Lung (tissue), 12 donors: Measurements from ENCODE around the gene SLC4A11. TPM values are rescaled to one million over a fixed set of nuclear protein-coding genes. Genes with fewer than 3 reads are reported as not detected.

Experiments used
- ATAC-seq: fragments of 200-7000 bp; cut with Tn5 transposase; one replicate; pipeline ENCODE4 v1.9.1; 2020; ENCODE audit warnings: moderate number of reproducible peaks; ENCODE audit not compliant: insufficient read depth, low FRiP score
- DNase-seq, 3 donors: peaks; one replicate each; pipeline ENCODE4 v3.0.0-alpha.2; 2013 to 2017
- H3K27ac ChIP-seq, 2 donors: one replicate each; pipeline ENCODE4 v1.5.1; 2013; ENCODE audit warnings: mild to moderate bottlenecking in 2 of 2, moderate library complexity in 2 of 2, control low read depth in 1 of 2, inconsistent platforms in 1 of 2, low read depth in 1 of 2, low read length in 1 of 2
- H3K27me3 ChIP-seq, 3 donors: one replicate each; pipeline ENCODE4 v1.5.1; 2013; ENCODE audit warnings: low read length in 2 of 3; ENCODE audit not compliant: control insufficient read depth in 3 of 3, insufficient read depth in 3 of 3
- H3K36me3 ChIP-seq, 4 donors: one replicate each; pipeline ENCODE4 v1.5.1; 2013; ENCODE audit warnings: low read length in 4 of 4, mild to moderate bottlenecking in 1 of 4, moderate library complexity in 1 of 4; ENCODE audit not compliant: control insufficient read depth in 4 of 4, insufficient read depth in 4 of 4
- H3K4me1 ChIP-seq, 5 donors: one replicate each; pipeline ENCODE4 v1.5.1; 2013; ENCODE audit warnings: low read length in 5 of 5, mild to moderate bottlenecking in 2 of 5, moderate library complexity in 1 of 5; ENCODE audit not compliant: control insufficient read depth in 5 of 5, insufficient read depth in 5 of 5
- H3K4me3 ChIP-seq: one replicate; pipeline ENCODE4 v1.5.1; 2013; ENCODE audit warnings: mild to moderate bottlenecking, control low read depth, moderate library complexity
- H3K9ac ChIP-seq, 2 donors: one replicate each; pipeline ENCODE4 v1.5.1; 2013; ENCODE audit warnings: low read length in 2 of 2, control low read depth in 1 of 2; ENCODE audit not compliant: insufficient read depth in 1 of 2
- H3K9me3 ChIP-seq, 4 donors: one replicate each; pipeline ENCODE4 v1.5.1; 2013; ENCODE audit warnings: low read length in 3 of 4, mild to moderate bottlenecking in 1 of 4, moderate library complexity in 1 of 4; ENCODE audit not compliant: control insufficient read depth in 4 of 4, insufficient read depth in 3 of 4
- CTCF ChIP-seq: IDR thresholded peaks from 2 replicates; pipeline ENCODE4 v1.5.1; 2012; ENCODE audit warnings: mild to moderate bottlenecking; ENCODE audit errors: control extremely low read depth, extremely low read depth
- WGBS, 2 donors: extraction: QIAGEN DNeasy Blood & Tissue Kit; methylation state at CpG; one replicate each; pipeline ENCODE4 v1.1.7; 2013; 5-methylcytosine and 5-hydroxymethylcytosine counted together
- polyA plus RNA-seq, 2 donors: library from polyadenylated mRNA; stranded (reverse); fragments of 200-250 nt; gene quantifications; one replicate each; pipeline ENCODE4 v1.2.1, GENCODE V29; 2013
- total RNA-seq, 2 donors: library from RNA; depleted of rRNA in 1 of 2; stranded (reverse); fragments of >200 nt in 1 of 2; gene quantifications; one replicate each; pipeline ENCODE4 v1.2.1, GENCODE V29; 2014 to 2021
- donor health status: control.
- donor health status: control.
- donor health status: Bipolar disorder and iron deficiency.
- donor health status: healthy.
- donor health status: DM: yes; HTN: yes; CAD: no.

SLC4A11 gene
- total and polyA plus RNA-seq, 4 donors: 0.40 to 8.8 (median 4.7) TPM

- Histone ChIP-seq H3K4me3 (no peak overlapping the region), H3K9ac (no peak overlapping the region), H3K9me3 (no peaks in the 10 kb centered on the region), H3K27ac (no peak overlapping the region), H3K27me3 (no peaks in the 10 kb centered on the region), H3K4me1 (peaks cover 0 to 3% (median 0%) of the 10 kb centered on the region in 5 donors), H3K36me3 (peaks cover 0 to 37% (median 8%) of the 10 kb centered on the region in 4 donors)
- WGBS, 2 donors: 93 to 94% methylated on average over 10 of the region's 10 CpGs
- TF ChIP-seq CTCF: no peak
- no peak for DNase-seq
- ATAC-seq: no peak
Measured at GRCh38 chr20:3226093-3226492, 12.9 kb downstream of the SLC4A11 start.

- peaks cover 0 to 3% (median 0%) of the 10 kb centered on the region in 5 donors for H3K4me1 ChIP-seq
- 93 to 95% methylated on average over 8 of the region's 8 CpGs for WGBS, 2 donors
- no peak overlapping the region for H3K4me3 ChIP-seq
- H3K27ac ChIP-seq: no peak overlapping the region
- peaks cover 3 to 43% (median 9%) of the 10 kb centered on the region in 4 donors for H3K36me3 ChIP-seq
- ATAC-seq (no peak), DNase-seq (no peak)
- TF ChIP-seq CTCF: no peak
- no peak overlapping the region for H3K9ac ChIP-seq
- no peaks in the 10 kb centered on the region for H3K27me3 ChIP-seq
- H3K9me3 ChIP-seq: no peaks in the 10 kb centered on the region
Measured at GRCh38 chr20:3224681-3225421, 14.1 kb downstream of the SLC4A11 start.

- ATAC-seq: no peak
- H3K4me1 ChIP-seq: peaks cover 0 to 3% (median 0%) of the 10 kb centered on the region in 5 donors
- WGBS, 2 donors: 89 to 94% methylated on average over 18 to 20 of the region's 20 CpGs
- peaks cover 4 to 43% (median 10%) of the 10 kb centered on the region in 4 donors for H3K36me3 ChIP-seq
- H3K4me3 ChIP-seq: no peak overlapping the region
- H3K9ac ChIP-seq: no peak overlapping the region
- no peak for TF ChIP-seq CTCF
- H3K27ac ChIP-seq: no peak overlapping the region
- no peaks in the 10 kb centered on the region for H3K27me3 ChIP-seq
- no peak for DNase-seq
- no peaks in the 10 kb centered on the region for H3K9me3 ChIP-seq
Measured at GRCh38 chr20:3223994-3224680, 14.9 kb downstream of the SLC4A11 start.
